ENCODE results near the gene GPX7.

- TF ChIP-seq CTCF (IDR thresholded peaks at IDR 0.05) (no peak), POLR2A (IDR thresholded peaks at IDR 0.05) (no peak)
These were observed 26.1 kb upstream of the GPX7 start for GRCh38 chr1:52576074-52576473.
